Activated naive CD8-positive, alpha-beta T cell treated with anti-CD3 and anti-CD28 coated beads, Interleukin-2, amount 10 ng/mL, durations not matched to agents 7 days and 5 days (primary cell): ENCODE results near the gene KLF6. TPM values are rescaled to one million over a fixed set of nuclear protein-coding genes. Genes with fewer than 3 reads are reported as not detected.

ENCODE experiments used
- ATAC-seq: fragments of 150-1000 bp; cut with Tn5 transposase; one replicate; pipeline ENCODE4 v1.10.0; 2021; ENCODE audit warnings: low read depth, moderate library complexity
- POLR2A ChIA-PET: fragments of 350-600 bp; sonication (Branson Sonifier 250); formaldehyde crosslinking; loops from one replicate; lab custom pipeline; 2021; ENCODE audit warnings: antibody characterized with exemption; lab: Charles Lee
- DNase-seq: peaks from one replicate; pipeline ENCODE4 v3.0.0; 2021
- H3K27ac Mint-ChIP-seq: one replicate; pipeline ENCODE4 v1.8.0; 2022; ENCODE audit warnings: mild to moderate bottlenecking, mixed read lengths
- H3K27me3 Mint-ChIP-seq: one replicate; pipeline ENCODE4 v1.8.0; 2022; ENCODE audit warnings: mild to moderate bottlenecking, moderate library complexity, mixed read lengths
- H3K36me3 Mint-ChIP-seq: one replicate; pipeline ENCODE4 v1.8.0; 2021; ENCODE audit warnings: mild to moderate bottlenecking, mixed read lengths
- H3K4me1 Mint-ChIP-seq: one replicate; pipeline ENCODE4 v1.8.0; 2021; ENCODE audit warnings: mixed read lengths
- H3K4me3 Mint-ChIP-seq: one replicate; pipeline ENCODE4 v1.8.0; 2022; ENCODE audit warnings: mild to moderate bottlenecking, moderate library complexity, mixed read lengths
- H3K9me3 Mint-ChIP-seq: one replicate; pipeline ENCODE4 v1.8.0; 2021; ENCODE audit warnings: mixed read lengths
- total RNA-seq, 2 experiments: library from RNA; stranded (reverse); gene quantifications; one replicate each; pipeline ENCODE4 v1.2.3, GENCODE V29; 2021

KLF6 gene
- total RNA-seq, 2 experiments from 2014 or later = 350 to 352 TPM

DNA sequence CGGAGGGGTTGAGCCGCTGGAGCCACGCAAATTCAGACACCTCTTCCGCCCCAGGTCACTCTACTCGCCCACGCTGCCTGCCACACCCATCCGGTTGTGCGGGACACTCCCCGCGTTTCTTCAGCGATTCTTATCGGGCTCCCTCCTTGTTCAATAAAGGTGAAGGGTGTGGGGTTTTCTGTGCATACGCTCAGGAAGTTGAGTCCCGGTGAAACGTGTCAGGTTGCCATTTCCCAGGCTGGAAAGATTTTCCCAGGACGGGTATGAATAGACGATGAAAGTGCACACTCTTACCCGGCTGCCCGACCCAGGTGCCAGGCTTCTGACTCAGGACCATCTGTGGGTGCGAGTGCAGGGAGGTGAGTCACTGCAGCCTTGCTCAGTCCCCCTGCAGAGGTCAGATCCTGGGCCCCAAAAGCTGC is 22.0 kb downstream of the KLF6 start:
- ATAC-seq = no peak
- Mint-ChIP-seq H3K9me3 (peaks cover 1% of the 10 kb centered on the region), H3K27me3 (no peaks in the 10 kb centered on the region), H3K4me1 (peaks cover 48% of the 10 kb centered on the region), H3K27ac (no peak overlapping the region), H3K4me3 (no peak overlapping the region), H3K36me3 (peaks cover 2% of the 10 kb centered on the region)
- POLR2A ChIA-PET = interaction anchor here (1.2 to 2.8 kb wide), 2 partner anchors 12 to 22 kb away, joined by 6 to 20 read pairs; partner anchors contain the start of gene KLF6
- no peak for DNase-seq

DNA sequence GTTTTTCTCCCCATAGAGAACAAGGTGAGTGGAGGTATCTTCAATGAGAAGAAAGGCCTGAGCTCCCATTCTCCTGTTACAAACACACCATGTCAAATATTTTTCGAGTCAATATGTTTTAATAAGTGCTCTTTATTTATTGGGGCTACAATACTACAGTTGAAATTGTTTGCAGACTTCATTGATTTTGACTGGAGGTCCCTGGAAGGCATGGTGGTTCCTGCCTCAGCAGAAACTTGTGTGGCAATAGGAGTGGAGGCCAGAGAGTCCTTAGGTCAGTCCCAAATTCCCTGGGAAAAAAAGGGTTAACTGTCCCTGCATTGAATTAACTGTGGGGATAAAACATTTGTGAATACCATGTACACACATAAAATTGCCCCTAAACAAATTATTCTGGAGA is 22.7 kb downstream of the KLF6 start:
- Mint-ChIP-seq H3K4me1 (peaks cover 55% of the 10 kb centered on the region), H3K9me3 (peaks cover 1% of the 10 kb centered on the region), H3K27ac (no peak overlapping the region), H3K4me3 (no peak overlapping the region), H3K27me3 (no peaks in the 10 kb centered on the region), H3K36me3 (peaks cover 2% of the 10 kb centered on the region)
- no peak for DNase-seq
- no peak for ATAC-seq
- POLR2A ChIA-PET = interaction anchor here (1.0 to 1.2 kb wide), 2 partner anchors 13 to 21 kb away, joined by 3 to 6 read pairs; no protein-coding TSS in a partner anchor

DNA sequence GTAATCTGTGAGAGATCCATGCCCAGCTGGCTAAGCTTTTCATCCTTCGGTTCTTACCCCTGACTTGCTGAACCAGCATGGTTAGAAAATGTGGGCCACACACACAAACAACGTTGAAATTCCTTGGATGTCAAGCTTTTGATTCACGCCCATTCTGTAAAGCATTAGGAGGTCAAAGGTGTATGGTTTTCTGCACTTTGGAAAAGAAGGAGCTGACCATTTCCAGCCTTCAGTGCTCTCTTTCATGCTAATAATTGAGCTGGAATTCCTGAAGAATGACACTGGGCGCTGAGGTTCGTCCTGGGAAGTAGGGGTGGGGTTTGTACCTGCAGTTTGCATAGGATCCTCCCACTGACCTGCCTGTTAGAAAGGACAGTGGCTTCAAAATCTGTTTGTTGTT is 23.1 kb downstream of the KLF6 start:
- POLR2A ChIA-PET = interaction anchor here (0.6 to 1.5 kb wide), 5 partner anchors 13 to 23 kb away, joined by 3 to 8 read pairs (median 3); partner anchors contain the start of gene KLF6
- peaks cover 2% of the 10 kb centered on the region for H3K36me3 Mint-ChIP-seq
- no peaks in the 10 kb centered on the region for H3K27me3 Mint-ChIP-seq
- ATAC-seq (no peak), DNase-seq (no peak)
- H3K9me3 Mint-ChIP-seq = peaks cover 1% of the 10 kb centered on the region
- no peak overlapping the region for H3K4me3 Mint-ChIP-seq
- peaks cover 59% of the 10 kb centered on the region for H3K4me1 Mint-ChIP-seq
- H3K27ac Mint-ChIP-seq = no peak overlapping the region

DNA sequence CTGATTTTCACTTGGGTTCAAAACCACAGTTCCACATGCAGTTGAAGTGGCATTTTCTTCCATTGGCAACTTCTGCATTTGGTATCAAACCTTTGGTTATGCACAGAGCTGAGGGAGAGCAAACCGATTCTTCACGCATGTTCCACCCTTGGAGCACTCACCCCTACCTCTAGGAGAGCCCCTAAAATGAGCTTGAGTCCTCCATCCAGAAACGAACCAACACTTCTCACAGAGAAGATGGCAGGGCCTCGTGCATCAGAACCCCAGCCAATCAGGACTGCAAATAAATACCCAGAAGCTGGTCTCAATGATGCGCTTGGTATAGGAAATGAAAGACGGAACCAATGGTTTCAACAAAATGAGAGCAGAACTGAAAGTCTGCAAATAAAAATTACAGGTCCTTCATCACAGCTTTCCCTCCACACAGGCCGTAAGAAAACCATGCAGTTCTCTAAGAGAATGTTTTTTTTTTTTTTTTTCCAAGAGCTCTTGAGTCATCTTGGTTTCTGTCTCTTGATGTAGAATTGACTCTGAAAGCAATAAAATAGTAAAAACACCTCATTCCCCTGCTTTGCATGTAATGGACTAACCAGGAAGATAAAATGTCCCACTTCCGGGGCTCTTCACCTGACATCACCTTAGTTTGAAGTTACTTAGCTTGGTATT is 23.9 kb downstream of the KLF6 start:
- Mint-ChIP-seq H3K9me3 (peaks cover 1% of the 10 kb centered on the region), H3K4me1 (peaks cover 64% of the 10 kb centered on the region), H3K27ac (peak overlapping the region; percentile 12), H3K4me3 (peak overlapping the region; percentile 49), H3K27me3 (no peaks in the 10 kb centered on the region), H3K36me3 (peaks cover 2% of the 10 kb centered on the region)
- POLR2A ChIA-PET = interaction anchor here (0.6 to 1.5 kb wide), 5 partner anchors 14 to 30 kb away, joined by 3 to 8 read pairs (median 3); partner anchors contain the start of gene KLF6
- DNase-seq = no peak
- no peak for ATAC-seq

DNA sequence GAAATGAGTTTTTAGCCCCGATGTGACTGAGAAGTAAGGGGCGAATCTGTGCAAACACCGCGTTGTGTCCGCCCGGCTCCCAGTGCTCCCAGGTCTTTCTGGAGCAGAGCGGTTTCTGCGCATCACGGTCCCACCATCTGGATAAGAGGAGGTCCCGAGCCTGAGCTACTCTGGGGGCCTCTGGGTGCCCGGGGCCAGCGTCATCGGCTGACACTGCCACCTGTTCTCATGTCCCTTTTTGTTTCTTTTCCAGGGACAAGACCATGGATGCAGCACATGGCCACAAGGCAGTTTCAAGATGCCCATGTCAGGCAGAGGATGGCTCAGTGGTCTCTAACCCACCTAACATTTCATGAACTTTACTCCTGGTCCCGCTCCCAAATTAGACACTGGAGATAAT is 24.9 kb downstream of the KLF6 start:
- H3K4me1 Mint-ChIP-seq = peaks cover 54% of the 10 kb centered on the region
- POLR2A ChIA-PET = no interaction called here

DNA sequence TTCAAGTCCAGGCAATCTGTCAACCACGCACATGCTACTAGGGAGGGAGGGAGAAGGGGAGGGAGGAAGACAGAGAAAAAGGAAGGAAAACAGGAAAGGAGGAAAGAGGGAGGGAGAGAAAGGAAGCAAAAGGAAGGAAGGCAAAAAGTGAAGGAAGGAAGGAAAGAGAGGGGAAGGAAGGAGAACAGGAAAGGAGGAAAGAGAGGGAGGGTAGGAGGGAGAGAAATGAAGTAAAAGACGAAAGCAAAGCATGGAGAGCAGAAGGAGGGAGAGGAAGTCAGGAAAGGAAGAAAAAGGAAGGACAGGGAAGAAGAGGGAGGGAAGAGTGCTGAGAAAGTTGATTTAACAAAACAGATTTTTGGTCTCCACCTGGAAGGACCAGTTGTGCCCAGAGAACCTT is 25.6 kb downstream of the KLF6 start:
- Mint-ChIP-seq H3K27me3 (no peaks in the 10 kb centered on the region), H3K4me1 (peaks cover 47% of the 10 kb centered on the region), H3K27ac (no peak overlapping the region), H3K9me3 (peaks cover 1% of the 10 kb centered on the region), H3K4me3 (no peak overlapping the region), H3K36me3 (peaks cover 2% of the 10 kb centered on the region)
- ATAC-seq (no peak), DNase-seq (no peak)
- POLR2A ChIA-PET = no interaction called here

More for the DNA sequence above, 24.9 kb downstream of the KLF6 start:
- no peak overlapping the region for H3K4me3 Mint-ChIP-seq
- no peak overlapping the region for H3K27ac Mint-ChIP-seq
- peaks cover 1% of the 10 kb centered on the region for H3K9me3 Mint-ChIP-seq
- ATAC-seq = no peak
- DNase-seq = no peak
- peaks cover 2% of the 10 kb centered on the region for H3K36me3 Mint-ChIP-seq
- H3K27me3 Mint-ChIP-seq = no peaks in the 10 kb centered on the region

DNA sequence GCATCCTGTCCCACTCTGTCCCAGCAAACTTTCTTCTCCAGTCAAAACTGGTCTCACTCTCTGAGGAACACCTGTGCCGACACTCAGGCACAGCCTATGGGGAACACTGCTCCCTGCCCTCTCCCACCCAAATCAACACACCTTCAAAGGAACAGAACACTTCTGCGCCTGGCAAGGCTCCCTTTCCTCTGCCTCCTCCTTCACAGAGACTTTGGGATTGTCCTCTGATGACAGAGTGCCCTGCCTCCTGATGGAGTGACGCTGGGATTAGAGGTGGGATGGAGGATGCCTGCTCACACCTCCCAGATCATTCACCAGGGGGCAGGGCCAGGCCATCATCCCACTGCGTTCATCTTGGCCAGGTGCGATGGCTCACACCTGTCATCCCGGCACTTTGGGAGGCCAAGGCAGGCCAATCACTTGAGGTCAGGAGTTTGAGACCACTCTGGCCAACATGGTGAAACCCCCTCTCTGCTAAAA is 26.5 kb downstream of the KLF6 start:
- Mint-ChIP-seq H3K27me3 (no peaks in the 10 kb centered on the region), H3K4me3 (no peak overlapping the region), H3K36me3 (peaks cover 2% of the 10 kb centered on the region), H3K9me3 (peaks cover 1% of the 10 kb centered on the region), H3K4me1 (peaks cover 40% of the 10 kb centered on the region), H3K27ac (peak overlapping the region; percentile 88)
- ATAC-seq = no peak
- POLR2A ChIA-PET = interaction anchor here (0.6 to 2.4 kb wide), 5 partner anchors 17 to 52 kb away, joined by 3 to 42 read pairs (median 7); partner anchors contain the start of gene KLF6
- no peak for DNase-seq

DNA sequence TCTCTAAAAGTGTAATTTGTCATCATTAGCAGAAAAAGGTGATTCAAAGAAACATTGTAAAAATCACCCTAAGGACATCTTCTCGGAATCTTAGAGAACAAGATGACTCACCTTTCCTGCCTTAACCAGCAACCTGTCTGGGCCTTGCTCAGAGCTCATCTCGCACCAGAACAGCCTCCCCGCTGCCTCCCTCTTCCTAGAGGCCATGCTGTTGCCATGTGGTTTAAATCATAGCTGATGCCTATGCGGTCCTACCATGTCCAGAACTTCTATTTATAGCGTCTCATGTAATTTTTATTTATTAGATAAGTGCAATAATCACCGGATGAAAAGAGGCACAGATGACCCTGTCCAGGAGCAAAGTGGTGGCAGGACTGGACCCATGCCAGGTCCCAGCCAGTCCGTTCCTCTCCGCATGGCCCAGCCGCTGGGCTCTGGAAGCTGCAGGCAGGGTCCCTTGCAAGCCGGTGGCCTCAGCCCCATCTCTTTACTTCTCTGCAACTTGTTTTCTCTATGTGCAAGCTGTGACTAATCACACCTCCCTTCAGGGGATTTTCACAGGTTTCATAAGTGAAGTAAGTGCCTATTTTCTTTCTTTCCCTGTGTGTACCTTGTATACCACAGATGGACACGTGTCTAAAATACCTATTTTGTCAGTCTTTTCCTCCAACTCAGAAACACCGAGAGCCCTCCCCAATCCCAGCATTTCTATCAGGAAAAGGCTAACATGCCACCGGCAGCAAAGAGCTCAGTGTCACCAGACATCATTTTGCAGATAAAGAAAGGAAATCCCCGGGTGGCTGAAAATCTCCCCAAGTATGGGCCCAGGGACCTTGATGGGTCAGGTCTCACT is 27.1 kb downstream of the KLF6 start:
- Mint-ChIP-seq H3K27me3 (no peaks in the 10 kb centered on the region), H3K4me3 (peak overlapping the region; percentile 69), H3K4me1 (peaks cover 40% of the 10 kb centered on the region), H3K9me3 (peaks cover 1% of the 10 kb centered on the region), H3K27ac (peak overlapping the region; percentile 88), H3K36me3 (peaks cover 2% of the 10 kb centered on the region)
- ATAC-seq (peak; percentile 94), DNase-seq (no peak)
- POLR2A ChIA-PET = interaction anchor here (0.6 to 2.4 kb wide), 14 partner anchors 18 to 560 kb away, joined by 3 to 42 read pairs (median 3); partner anchors contain the start of gene KLF6

DNA sequence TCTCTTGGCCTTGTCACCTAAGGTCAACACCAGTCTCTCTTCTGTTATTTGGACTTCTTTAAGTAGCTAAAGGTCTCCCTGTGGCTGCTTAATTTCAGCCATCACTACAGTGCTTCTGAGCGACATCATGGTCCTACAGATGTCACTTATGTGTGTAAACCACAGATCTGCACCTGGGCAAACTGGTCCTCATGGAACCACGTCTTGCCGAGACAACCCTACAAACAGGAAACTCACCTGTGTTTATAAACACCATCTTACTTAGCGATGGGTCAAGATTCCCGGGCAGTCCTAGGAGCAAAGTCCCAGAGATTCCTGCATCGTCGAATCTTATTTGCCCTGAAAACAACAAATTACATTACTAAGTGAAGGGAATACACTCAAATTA is 27.8 kb downstream of the KLF6 start:
- H3K27ac Mint-ChIP-seq = peak overlapping the region; percentile 88
- H3K9me3 Mint-ChIP-seq = peaks cover 1% of the 10 kb centered on the region
- POLR2A ChIA-PET = interaction anchor here (1.0 to 2.4 kb wide), 11 partner anchors 18 to 560 kb away, joined by 3 to 42 read pairs (median 3); partner anchors contain the start of gene KLF6
- peaks cover 2% of the 10 kb centered on the region for H3K36me3 Mint-ChIP-seq
- ATAC-seq (peak; percentile 37), DNase-seq (no peak)
- no peaks in the 10 kb centered on the region for H3K27me3 Mint-ChIP-seq
- peak overlapping the region; percentile 69 for H3K4me3 Mint-ChIP-seq
- peaks cover 40% of the 10 kb centered on the region for H3K4me1 Mint-ChIP-seq

DNA sequence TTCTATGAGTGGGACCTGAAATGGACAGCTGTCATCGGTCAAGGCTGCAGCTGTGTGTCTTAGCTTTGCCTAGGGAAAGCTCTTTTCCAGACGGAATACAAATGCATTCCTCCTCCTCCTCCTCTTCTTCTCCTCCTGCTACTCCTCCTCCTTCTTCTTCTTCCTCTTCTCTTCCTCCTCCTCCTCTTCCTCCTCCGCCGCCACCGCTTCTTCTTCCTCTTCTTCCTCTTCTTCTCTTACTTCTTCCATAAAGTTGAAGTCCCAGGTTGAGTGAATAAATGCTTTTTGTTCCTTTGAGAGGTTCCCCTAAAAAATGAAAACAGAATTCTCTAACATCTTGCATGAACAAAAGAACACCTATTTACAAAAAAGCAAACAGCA is 28.7 kb downstream of the KLF6 start:
- Mint-ChIP-seq H3K27me3 (no peaks in the 10 kb centered on the region), H3K27ac (no peak overlapping the region), H3K4me1 (peaks cover 35% of the 10 kb centered on the region), H3K4me3 (no peak overlapping the region), H3K36me3 (peaks cover 2% of the 10 kb centered on the region), H3K9me3 (peaks cover 1% of the 10 kb centered on the region)
- DNase-seq (no peak), ATAC-seq (no peak)
- POLR2A ChIA-PET = interaction anchor here (1.4 to 2.4 kb wide), 2 partner anchors 19 to 22 kb away, joined by 3 to 23 read pairs; no protein-coding TSS in a partner anchor

DNA sequence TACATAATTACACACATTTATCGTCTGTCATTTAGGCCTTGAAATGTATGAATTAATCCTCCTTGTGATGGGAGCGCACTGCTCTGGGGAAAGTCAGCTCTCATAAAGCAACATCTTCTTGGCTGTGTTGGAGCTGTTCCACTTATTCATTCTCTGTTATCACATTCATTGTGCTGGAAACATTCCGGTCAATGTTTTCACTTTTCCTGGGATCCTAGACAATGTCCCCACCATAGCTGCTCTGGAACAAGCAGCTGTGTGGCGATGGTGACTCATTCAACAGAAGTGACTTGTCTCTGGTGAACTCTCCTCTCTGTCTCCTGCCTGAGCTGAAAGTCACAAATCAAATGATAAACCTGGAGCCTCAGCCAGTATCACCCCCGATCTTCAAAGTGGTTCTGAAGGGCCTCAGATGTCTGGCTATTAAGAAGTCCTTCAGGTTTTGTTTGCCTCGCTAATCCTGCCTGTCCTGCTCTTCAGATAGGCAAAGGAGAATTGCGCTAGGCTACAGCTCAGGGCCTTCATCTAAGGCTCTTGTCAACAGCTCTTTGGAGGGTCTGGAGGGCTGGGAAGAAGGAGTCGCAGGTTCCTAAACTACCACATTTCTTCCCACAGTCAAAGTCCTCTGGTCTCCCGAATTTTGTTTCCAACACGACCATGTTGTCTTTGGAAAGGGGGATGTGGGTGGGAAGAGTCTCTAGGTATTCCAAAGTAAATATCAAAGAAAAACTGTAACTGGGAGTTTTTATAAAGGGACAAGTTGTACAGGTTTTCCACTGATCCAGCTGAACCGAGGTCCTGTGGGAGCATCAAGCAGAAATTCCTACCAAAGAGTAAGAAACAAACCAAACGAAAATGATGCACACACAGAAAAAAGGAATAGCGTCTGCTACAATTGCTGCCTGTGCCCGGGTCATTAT is 29.3 kb downstream of the KLF6 start:
- H3K27ac Mint-ChIP-seq = no peak overlapping the region
- no peak overlapping the region for H3K4me3 Mint-ChIP-seq
- H3K4me1 Mint-ChIP-seq = peaks cover 29% of the 10 kb centered on the region
- H3K9me3 Mint-ChIP-seq = peaks cover under 1% of the 10 kb centered on the region
- DNase-seq (no peak), ATAC-seq (no peak)
- H3K36me3 Mint-ChIP-seq = peaks cover 1% of the 10 kb centered on the region
- POLR2A ChIA-PET = interaction anchor here (0.8 to 2.0 kb wide), 3 partner anchors 10 to 29 kb away, joined by 5 to 10 read pairs (median 5); partner anchors contain the start of gene KLF6
- no peaks in the 10 kb centered on the region for H3K27me3 Mint-ChIP-seq

DNA sequence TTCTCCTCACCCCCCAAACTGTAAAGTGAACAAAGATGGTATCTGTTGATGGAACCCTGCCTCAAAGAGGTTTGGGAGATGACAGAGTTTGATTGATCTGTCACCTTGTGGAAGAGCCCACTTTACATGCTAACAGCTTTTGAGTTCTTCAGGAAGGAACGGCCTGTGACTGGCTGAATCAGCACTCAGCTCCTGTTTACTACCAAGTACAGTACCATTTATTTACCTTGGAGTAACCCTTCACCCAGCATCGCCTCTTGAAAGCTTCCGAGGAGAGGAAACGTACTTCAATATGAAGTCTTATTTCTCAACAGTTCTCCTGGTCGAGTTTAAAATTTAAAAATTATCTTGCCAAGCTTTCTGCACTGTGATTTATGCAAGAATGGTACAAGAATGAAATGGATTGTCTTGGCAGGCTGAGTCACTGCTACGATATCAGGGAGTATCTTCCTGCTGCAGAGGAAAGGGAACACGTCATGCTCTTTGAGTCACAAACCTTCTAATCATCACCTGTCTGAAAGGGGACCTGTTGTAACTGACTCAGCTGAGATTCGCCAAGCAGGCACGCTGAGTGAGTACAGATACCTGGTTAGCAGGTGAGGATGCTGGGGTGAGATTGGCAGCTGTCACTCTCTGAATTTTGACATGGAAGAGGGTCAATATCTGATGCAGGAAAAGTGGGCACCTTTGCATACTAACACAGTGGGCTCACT is 30.1 kb downstream of the KLF6 start:
- DNase-seq (no peak), ATAC-seq (no peak)
- H3K4me1 Mint-ChIP-seq = peaks cover 29% of the 10 kb centered on the region
- H3K4me3 Mint-ChIP-seq = no peak overlapping the region
- H3K27ac Mint-ChIP-seq = no peak overlapping the region
- H3K36me3 Mint-ChIP-seq = no peaks in the 10 kb centered on the region
- no peaks in the 10 kb centered on the region for H3K27me3 Mint-ChIP-seq
- H3K9me3 Mint-ChIP-seq = no peaks in the 10 kb centered on the region
- POLR2A ChIA-PET = interaction anchor here (0.8 to 2.0 kb wide), 3 partner anchors 10 to 30 kb away, joined by 5 to 10 read pairs (median 5); partner anchors contain the start of gene KLF6
